GM12878 (cell line): ENCODE results near the gene SPAG9. TPM values are rescaled to one million over a fixed set of nuclear protein-coding genes. Genes with fewer than 3 reads are reported as not detected.

Source experiments
- CBX5 ChIP-seq: sonication (generic); IDR thresholded peaks from 2 replicates; pipeline ENCODE4 v1.6.1; 2016; ENCODE audit warnings: low read depth, moderate library complexity, mild to moderate bottlenecking, inconsistent platforms
- EED ChIP-seq: sonication (generic); IDR thresholded peaks from 2 replicates; pipeline ENCODE4 v1.6.1; 2016; ENCODE audit warnings: antibody characterized with exemption, low read depth
- HDAC2 ChIP-seq: fragments of 200-600 bp; sonication (generic); IDR thresholded peaks from 2 replicates; pipeline ENCODE4 v1.6.1; 2017
- JUND ChIP-seq: IDR thresholded peaks from 2 replicates; pipeline ENCODE4 v1.6.1; 2012; ENCODE audit warnings: low read depth, mild to moderate bottlenecking, low read length, improper control_type of control experiment, moderate library complexity
- KDM1A ChIP-seq: fragments of 200-600 bp; sonication (generic); IDR thresholded peaks from 2 replicates; pipeline ENCODE4 v1.6.1; 2016; ENCODE audit warnings: borderline replicate concordance
- MEF2A ChIP-seq: IDR thresholded peaks from 2 replicates; pipeline ENCODE4 v1.6.1; 2011; ENCODE audit warnings: low read depth, mild to moderate bottlenecking, low read length, moderate library complexity; ENCODE audit not compliant: insufficient read depth
- NBN ChIP-seq: fragments of 450-650 bp; IDR thresholded peaks from 2 replicates; pipeline ENCODE4 v1.6.1; 2016
- NFIC ChIP-seq: IDR thresholded peaks from 2 replicates; pipeline ENCODE4 v1.6.1; 2012; ENCODE audit warnings: low read depth, mild to moderate bottlenecking, inconsistent platforms, low read length, moderate library complexity
- NFXL1 ChIP-seq: fragments of 450-650 bp; IDR thresholded peaks from 2 replicates; pipeline ENCODE4 v1.6.1; 2017; ENCODE audit warnings: antibody characterized with exemption, mild to moderate bottlenecking, borderline replicate concordance
- NFYB ChIP-seq: IDR thresholded peaks from 2 replicates; pipeline ENCODE4 v1.6.1; 2011; ENCODE audit warnings: low read depth, mild to moderate bottlenecking, low read length, improper control_type of control experiment, moderate library complexity; ENCODE audit not compliant: insufficient read depth
- SMAD1 ChIP-seq: fragments of 450-650 bp; IDR thresholded peaks from 2 replicates; pipeline ENCODE4 v1.6.1; 2018; ENCODE audit warnings: mild to moderate bottlenecking, low read depth; ENCODE audit not compliant: partially characterized antibody
- TARDBP ChIP-seq: IDR thresholded peaks from 2 replicates; pipeline ENCODE4 v1.6.1; 2016; ENCODE audit warnings: borderline replicate concordance
- TBL1XR1 ChIP-seq: IDR thresholded peaks from 2 replicates; pipeline ENCODE4 v1.6.1; 2012; ENCODE audit warnings: low read depth, low read length, improper control_type of control experiment
- TCF12 ChIP-seq: IDR thresholded peaks from 2 replicates; pipeline ENCODE4 v1.6.1; 2011; ENCODE audit warnings: low read depth, mild to moderate bottlenecking, low read length
- TCF3 ChIP-seq: IDR thresholded peaks from 2 replicates; pipeline ENCODE4 v1.6.1; 2012; ENCODE audit warnings: low read depth, mild to moderate bottlenecking, low read length, borderline replicate concordance; ENCODE audit not compliant: insufficient read depth
- YBX1 ChIP-seq: fragments of 450-650 bp; IDR thresholded peaks from 2 replicates; pipeline ENCODE4 v1.6.1; 2016; ENCODE audit warnings: antibody characterized with exemption
- ZNF274 ChIP-seq: IDR thresholded peaks from one replicate; pipeline ENCODE4 v1.8.0; 2011; ENCODE audit not compliant: insufficient read length, insufficient read depth
- ZNF622 ChIP-seq: fragments of 450-650 bp; IDR thresholded peaks from 2 replicates; pipeline ENCODE4 v1.6.1; 2017; ENCODE audit warnings: mild to moderate bottlenecking, inconsistent platforms
- polyA plus RNA-seq, 11 experiments: library from polyadenylated mRNA; depleted of rRNA in 4 of 11; unstranded in 6 of 11; stranded (reverse) in 5 of 11; fragments of >200 nt; fragmentation: Nextera tagmentation in 4 of 11; fragmentation: Illumina TruSeq in 1 of 11; extraction: Ambion mirVana in 4 of 11; extraction: Trizol in 1 of 11; gene quantifications; 1 replicate in 1 of 11; 2 replicates in 10 of 11; pipeline versions ENCODE4 v1.2.1 to v1.2.3, GENCODE V29; 2011 to 2016; ENCODE audit warnings: inconsistent platforms in 2 of 11, missing spikeins in 2 of 11, low read depth in 1 of 11
- total RNA-seq, 4 experiments: library from RNA; depleted of rRNA in 3 of 4; stranded (reverse); fragments of >200 nt in 3 of 4; fragmentation: Illumina TruSeq in 1 of 4; extraction: Trizol in 1 of 4; gene quantifications; 2 replicates each; pipeline versions ENCODE4 v1.2.1 to v1.2.3, GENCODE V29; 2013 to 2021
- TF ChIP-seq, protein P1 (sequence below): fragments of 450-650 bp; formaldehyde crosslinking; IDR thresholded peaks from 2 replicates; pipeline ENCODE4 v1.4.0; 2020; ENCODE audit warnings: mild to moderate bottlenecking, moderate library complexity
- TF ChIP-seq, protein P2 (sequence below): fragments of 450-650 bp; IDR thresholded peaks from 2 replicates; pipeline ENCODE4 v1.6.1; 2014; ENCODE audit warnings: mild to moderate bottlenecking
- TF ChIP-seq, protein P3 (sequence below): IDR thresholded peaks from 2 replicates; pipeline ENCODE4 v1.6.1; 2012; ENCODE audit warnings: low read length, inconsistent platforms
- TF ChIP-seq, protein P4 (sequence below): fragments of 450-650 bp; IDR thresholded peaks from 2 replicates; pipeline ENCODE4 v1.6.1; 2017; ENCODE audit warnings: mild to moderate bottlenecking, moderate library complexity

SPAG9 gene
- total and polyA plus RNA-seq, 10 of the 15 experiments (the other 5 are each of a cell fraction or from before 2014, with no cell fraction given): 6.6 to 42.0 (median 24.9) TPM

DNA sequence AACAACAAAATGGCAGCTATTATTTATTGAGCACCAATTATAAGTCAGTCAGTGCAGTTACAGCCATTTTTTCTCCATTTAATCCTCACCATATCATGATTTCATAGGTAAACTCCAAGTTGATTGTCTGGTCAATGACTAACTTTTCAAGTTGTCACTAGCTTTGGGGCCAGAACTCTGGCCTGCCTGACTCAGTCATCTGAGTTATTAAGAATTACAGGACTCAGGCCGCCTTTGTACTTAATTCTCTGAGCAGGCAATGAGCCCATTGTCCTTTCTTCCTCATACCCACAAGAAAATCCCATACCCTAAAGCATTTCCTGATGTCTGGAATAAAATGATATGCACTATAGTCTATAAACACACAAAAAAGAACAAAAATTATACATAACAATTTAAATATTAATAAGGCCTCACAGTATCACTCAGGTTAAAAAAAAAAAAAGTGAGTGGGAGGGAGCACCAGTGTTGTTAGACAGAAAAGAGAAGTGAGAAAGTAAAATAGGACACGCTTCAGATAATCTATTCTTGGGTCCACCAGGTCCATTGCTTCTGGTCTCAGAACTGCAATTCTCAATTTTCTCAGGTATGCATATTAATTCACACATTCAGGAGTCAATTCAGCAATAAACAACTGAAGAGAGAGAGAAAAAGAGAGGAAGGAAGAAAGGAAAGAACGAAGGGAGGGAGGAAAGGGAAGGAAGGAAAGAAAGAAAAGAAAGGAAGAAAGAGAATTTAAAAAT is 70.2 kb downstream of the SPAG9 start (continued):
- TF ChIP-seq, protein P1, sequence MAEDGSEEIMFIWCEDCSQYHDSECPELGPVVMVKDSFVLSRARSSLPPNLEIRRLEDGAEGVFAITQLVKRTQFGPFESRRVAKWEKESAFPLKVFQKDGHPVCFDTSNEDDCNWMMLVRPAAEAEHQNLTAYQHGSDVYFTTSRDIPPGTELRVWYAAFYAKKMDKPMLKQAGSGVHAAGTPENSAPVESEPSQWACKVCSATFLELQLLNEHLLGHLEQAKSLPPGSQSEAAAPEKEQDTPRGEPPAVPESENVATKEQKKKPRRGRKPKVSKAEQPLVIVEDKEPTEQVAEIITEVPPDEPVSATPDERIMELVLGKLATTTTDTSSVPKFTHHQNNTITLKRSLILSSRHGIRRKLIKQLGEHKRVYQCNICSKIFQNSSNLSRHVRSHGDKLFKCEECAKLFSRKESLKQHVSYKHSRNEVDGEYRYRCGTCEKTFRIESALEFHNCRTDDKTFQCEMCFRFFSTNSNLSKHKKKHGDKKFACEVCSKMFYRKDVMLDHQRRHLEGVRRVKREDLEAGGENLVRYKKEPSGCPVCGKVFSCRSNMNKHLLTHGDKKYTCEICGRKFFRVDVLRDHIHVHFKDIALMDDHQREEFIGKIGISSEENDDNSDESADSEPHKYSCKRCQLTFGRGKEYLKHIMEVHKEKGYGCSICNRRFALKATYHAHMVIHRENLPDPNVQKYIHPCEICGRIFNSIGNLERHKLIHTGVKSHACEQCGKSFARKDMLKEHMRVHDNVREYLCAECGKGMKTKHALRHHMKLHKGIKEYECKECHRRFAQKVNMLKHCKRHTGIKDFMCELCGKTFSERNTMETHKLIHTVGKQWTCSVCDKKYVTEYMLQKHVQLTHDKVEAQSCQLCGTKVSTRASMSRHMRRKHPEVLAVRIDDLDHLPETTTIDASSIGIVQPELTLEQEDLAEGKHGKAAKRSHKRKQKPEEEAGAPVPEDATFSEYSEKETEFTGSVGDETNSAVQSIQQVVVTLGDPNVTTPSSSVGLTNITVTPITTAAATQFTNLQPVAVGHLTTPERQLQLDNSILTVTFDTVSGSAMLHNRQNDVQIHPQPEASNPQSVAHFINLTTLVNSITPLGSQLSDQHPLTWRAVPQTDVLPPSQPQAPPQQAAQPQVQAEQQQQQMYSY (CRISPR knock-in tag): no peak
- TF ChIP-seq TARDBP: no peak
- no peak for TF ChIP-seq HDAC2
- no peak for TF ChIP-seq TCF3
- no peak for TF ChIP-seq TCF12
- 0 out of 2 replicates have a peak, but pooled peaks have one; percentile 49 for TF ChIP-seq MEF2A
- TF ChIP-seq KDM1A: no peak
- no peak for TF ChIP-seq ZNF274
- no peak for TF ChIP-seq NFXL1
- TF ChIP-seq, protein P2, sequence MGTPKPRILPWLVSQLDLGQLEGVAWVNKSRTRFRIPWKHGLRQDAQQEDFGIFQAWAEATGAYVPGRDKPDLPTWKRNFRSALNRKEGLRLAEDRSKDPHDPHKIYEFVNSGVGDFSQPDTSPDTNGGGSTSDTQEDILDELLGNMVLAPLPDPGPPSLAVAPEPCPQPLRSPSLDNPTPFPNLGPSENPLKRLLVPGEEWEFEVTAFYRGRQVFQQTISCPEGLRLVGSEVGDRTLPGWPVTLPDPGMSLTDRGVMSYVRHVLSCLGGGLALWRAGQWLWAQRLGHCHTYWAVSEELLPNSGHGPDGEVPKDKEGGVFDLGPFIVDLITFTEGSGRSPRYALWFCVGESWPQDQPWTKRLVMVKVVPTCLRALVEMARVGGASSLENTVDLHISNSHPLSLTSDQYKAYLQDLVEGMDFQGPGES: no peak
- no peak for TF ChIP-seq YBX1
- no peak for TF ChIP-seq JUND
- no peak for TF ChIP-seq NFYB
- no peak for TF ChIP-seq ZNF622
- TF ChIP-seq CBX5: no peak
- no peak for TF ChIP-seq EED
- peak; percentile 78 for TF ChIP-seq TBL1XR1
- TF ChIP-seq SMAD1: peak; percentile 33
- peak; percentile 92 for TF ChIP-seq NBN
- peak; percentile 78 for TF ChIP-seq NFIC
- TF ChIP-seq, protein P3, sequence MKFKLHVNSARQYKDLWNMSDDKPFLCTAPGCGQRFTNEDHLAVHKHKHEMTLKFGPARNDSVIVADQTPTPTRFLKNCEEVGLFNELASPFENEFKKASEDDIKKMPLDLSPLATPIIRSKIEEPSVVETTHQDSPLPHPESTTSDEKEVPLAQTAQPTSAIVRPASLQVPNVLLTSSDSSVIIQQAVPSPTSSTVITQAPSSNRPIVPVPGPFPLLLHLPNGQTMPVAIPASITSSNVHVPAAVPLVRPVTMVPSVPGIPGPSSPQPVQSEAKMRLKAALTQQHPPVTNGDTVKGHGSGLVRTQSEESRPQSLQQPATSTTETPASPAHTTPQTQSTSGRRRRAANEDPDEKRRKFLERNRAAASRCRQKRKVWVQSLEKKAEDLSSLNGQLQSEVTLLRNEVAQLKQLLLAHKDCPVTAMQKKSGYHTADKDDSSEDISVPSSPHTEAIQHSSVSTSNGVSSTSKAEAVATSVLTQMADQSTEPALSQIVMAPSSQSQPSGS: peak; percentile 77
- TF ChIP-seq, protein P4, sequence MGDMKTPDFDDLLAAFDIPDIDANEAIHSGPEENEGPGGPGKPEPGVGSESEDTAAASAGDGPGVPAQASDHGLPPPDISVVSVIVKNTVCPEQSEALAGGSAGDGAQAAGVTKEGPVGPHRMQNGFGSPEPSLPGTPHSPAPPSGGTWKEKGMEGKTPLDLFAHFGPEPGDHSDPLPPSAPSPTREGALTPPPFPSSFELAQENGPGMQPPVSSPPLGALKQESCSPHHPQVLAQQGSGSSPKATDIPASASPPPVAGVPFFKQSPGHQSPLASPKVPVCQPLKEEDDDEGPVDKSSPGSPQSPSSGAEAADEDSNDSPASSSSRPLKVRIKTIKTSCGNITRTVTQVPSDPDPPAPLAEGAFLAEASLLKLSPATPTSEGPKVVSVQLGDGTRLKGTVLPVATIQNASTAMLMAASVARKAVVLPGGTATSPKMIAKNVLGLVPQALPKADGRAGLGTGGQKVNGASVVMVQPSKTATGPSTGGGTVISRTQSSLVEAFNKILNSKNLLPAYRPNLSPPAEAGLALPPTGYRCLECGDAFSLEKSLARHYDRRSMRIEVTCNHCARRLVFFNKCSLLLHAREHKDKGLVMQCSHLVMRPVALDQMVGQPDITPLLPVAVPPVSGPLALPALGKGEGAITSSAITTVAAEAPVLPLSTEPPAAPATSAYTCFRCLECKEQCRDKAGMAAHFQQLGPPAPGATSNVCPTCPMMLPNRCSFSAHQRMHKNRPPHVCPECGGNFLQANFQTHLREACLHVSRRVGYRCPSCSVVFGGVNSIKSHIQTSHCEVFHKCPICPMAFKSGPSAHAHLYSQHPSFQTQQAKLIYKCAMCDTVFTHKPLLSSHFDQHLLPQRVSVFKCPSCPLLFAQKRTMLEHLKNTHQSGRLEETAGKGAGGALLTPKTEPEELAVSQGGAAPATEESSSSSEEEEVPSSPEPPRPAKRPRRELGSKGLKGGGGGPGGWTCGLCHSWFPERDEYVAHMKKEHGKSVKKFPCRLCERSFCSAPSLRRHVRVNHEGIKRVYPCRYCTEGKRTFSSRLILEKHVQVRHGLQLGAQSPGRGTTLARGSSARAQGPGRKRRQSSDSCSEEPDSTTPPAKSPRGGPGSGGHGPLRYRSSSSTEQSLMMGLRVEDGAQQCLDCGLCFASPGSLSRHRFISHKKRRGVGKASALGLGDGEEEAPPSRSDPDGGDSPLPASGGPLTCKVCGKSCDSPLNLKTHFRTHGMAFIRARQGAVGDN: no peak
